Brain pericyte (primary cell): ENCODE results near the gene ATF2.
"Not testable (repeated sequence)": the region's sequence is repeated elsewhere in the genome, so short reads cannot be mapped to it uniquely, and the experiment has no call there.

Experiments used
- DNase-seq: peaks from one replicate; pipeline ENCODE4 v3.0.0-alpha.2; 2012; ENCODE audit warnings: low read depth, low spot score

Gene ATF2

GRCh38 chr2:175164235-175164634 is 3.8 kb downstream of the ATF2 start:
- no peak for DNase-seq

GRCh38 chr2:175158894-175159293 is 9.1 kb downstream of the ATF2 start:
- DNase-seq, result no peak

GRCh38 chr2:175156534-175156933 is 11.5 kb downstream of the ATF2 start:
- DNase-seq, result no peak

- DNase-seq, result no peak
Observed at GRCh38 chr2:175154661-175155082, 13.3 kb downstream of the ATF2 start.

- DNase-seq, result no peak
Observed at GRCh38 chr2:175152242-175152641, 15.8 kb downstream of the ATF2 start.

GRCh38 chr2:175151791-175152190 is 16.2 kb downstream of the ATF2 start:
- DNase-seq, result no peak

GRCh38 chr2:175147186-175147585 is 20.8 kb downstream of the ATF2 start:
- no peak for DNase-seq

GRCh38 chr2:175143678-175144077 is 24.3 kb downstream of the ATF2 start:
- no peak for DNase-seq

GRCh38 chr2:175143191-175143590 is 24.8 kb downstream of the ATF2 start:
- no peak for DNase-seq

GRCh38 chr2:175140332-175140731 is 27.7 kb downstream of the ATF2 start:
- DNase-seq, result no peak

- no peak for DNase-seq
Observed at GRCh38 chr2:175137793-175138192, 30.2 kb downstream of the ATF2 start.

GRCh38 chr2:175136334-175137215 is 31.4 kb downstream of the ATF2 start:
- no peak for DNase-seq

GRCh38 chr2:175135862-175136261 is 32.1 kb downstream of the ATF2 start:
- no peak for DNase-seq

- DNase-seq, result no peak
Observed at GRCh38 chr2:175135177-175135576, 32.8 kb downstream of the ATF2 start.

GRCh38 chr2:175131252-175131651 is 36.8 kb downstream of the ATF2 start:
- DNase-seq, result no peak

GRCh38 chr2:175126661-175127060 is 41.3 kb downstream of the ATF2 start:
- no peak for DNase-seq

- no peak for DNase-seq
Observed at GRCh38 chr2:175123254-175123653, 44.7 kb downstream of the ATF2 start.

GRCh38 chr2:175111200-175111657 is 56.8 kb downstream of the ATF2 start:
- no peak for DNase-seq

- DNase-seq, result not testable (repeated sequence)
Observed at GRCh38 chr2:175108091-175108490, 59.9 kb downstream of the ATF2 start.

GRCh38 chr2:175107146-175107545 is 60.9 kb downstream of the ATF2 start:
- no peak for DNase-seq

GRCh38 chr2:175103191-175103590 is 64.8 kb downstream of the ATF2 start:
- no peak for DNase-seq

GRCh38 chr2:175101514-175101913 is 66.5 kb downstream of the ATF2 start:
- DNase-seq, result no peak

- peak; percentile 63 for DNase-seq
Observed at GRCh38 chr2:175097297-175097696, 70.7 kb downstream of the ATF2 start.
